Sigmoid colon (tissue), 7 donors: ENCODE data around the gene TBXAS1. TPM values are rescaled to one million over a fixed set of nuclear protein-coding genes. Genes with fewer than 3 reads are reported as not detected.

ENCODE experiments used
- DNase-seq: peaks from one replicate; pipeline ENCODE4 v3.0.0-alpha.2; 2019
- H3K27ac ChIP-seq, 4 donors: fragments of 200-600 bp; sonication (generic); one replicate each; pipeline ENCODE4 v1.5.1; 2016 to 2019; ENCODE audit warnings: mild to moderate bottlenecking in 1 of 4
- H3K27me3 ChIP-seq, 3 donors: fragments of 200-600 bp; sonication (generic); one replicate each; pipeline ENCODE4 v1.5.1; 2019; ENCODE audit warnings: mild to moderate bottlenecking in 1 of 3
- H3K36me3 ChIP-seq, 4 donors: fragments of 200-600 bp; sonication (generic); one replicate each; pipeline ENCODE4 v1.5.1; 2016 to 2019
- H3K4me1 ChIP-seq, 4 donors: fragments of 200-600 bp; sonication (generic); one replicate each; pipeline ENCODE4 v1.5.1; 2017 to 2019
- H3K4me3 ChIP-seq, 4 donors: fragments of 200-600 bp; sonication (generic); one replicate each; pipeline ENCODE4 v1.5.1; 2017 to 2019; ENCODE audit warnings: mild to moderate bottlenecking in 2 of 4, moderate library complexity in 1 of 4
- H3K9me3 ChIP-seq, 4 donors: fragments of 200-600 bp in 3 of 4; sonication (generic) in 3 of 4; one replicate each; pipeline versions ENCODE4 v1.5.1 to v1.6.1; 2013 to 2019
- CTCF ChIP-seq, 4 experiments: fragments of 450-650 bp in 3 of 4; fragments of 200-600 bp in 1 of 4; IDR thresholded peaks; one replicate each; pipeline ENCODE4 v1.5.1; 2016 to 2019; ENCODE audit warnings: antibody characterized with exemption in 4 of 4, mild to moderate bottlenecking in 3 of 4, moderate library complexity in 2 of 4
- EP300 ChIP-seq, 4 donors: sonication (generic); formaldehyde crosslinking; IDR thresholded peaks; one replicate each; pipeline ENCODE4 v1.6.1; 2017; ENCODE audit warnings: antibody characterized with exemption in 4 of 4
- POLR2A ChIP-seq, 2 donors: fragments of 450-650 bp; IDR thresholded peaks; one replicate each; pipeline ENCODE4 v1.6.1; 2016; ENCODE audit warnings: antibody characterized with exemption in 2 of 2, mild to moderate bottlenecking in 2 of 2, moderate library complexity in 2 of 2
- POLR2AphosphoS5 ChIP-seq, 4 donors: sonication (generic); formaldehyde crosslinking; IDR thresholded peaks; one replicate each; pipeline ENCODE4 v1.6.1; 2017; ENCODE audit warnings: antibody characterized with exemption in 4 of 4
- WGBS, 2 donors: extraction: QIAGEN DNeasy Blood & Tissue Kit; methylation state at CpG; one replicate each; pipeline ENCODE4 v1.1.7; 2013; 5-methylcytosine and 5-hydroxymethylcytosine counted together
- intact Hi-C: fragments of 100-400 bp; cut with DNase I; formaldehyde crosslinking; loops from one replicate; pipeline ENCODE4 v1.15.1; 2023
- polyA plus RNA-seq, 3 donors: library from polyadenylated mRNA; stranded (reverse); fragments of 200-250 nt; gene quantifications; one replicate each; pipeline ENCODE4 v1.2.3, GENCODE V29; 2013
- total RNA-seq, 4 donors: library from RNA; depleted of rRNA; stranded (reverse); fragments of >200 nt; gene quantifications; one replicate each; pipeline ENCODE4 v1.1.0, GENCODE V29; 2016
- donor health status: healthy with polysubstance abuse.
- donor health status: Bipolar disorder and iron deficiency.
- donor health status: healthy.

The TBXAS1 gene
- total and polyA plus RNA-seq, 7 donors: 6.0 to 28.2 (median 19.3) TPM

GRCh38 chr7:139991911-139992310, 162.8 kb downstream of the TBXAS1 start:
- intact Hi-C loops: no loop called here
- H3K27ac ChIP-seq: no peak overlapping the region
- 82 to 87% methylated on average over 6 of the region's 6 CpGs for WGBS, 2 donors
- H3K36me3 ChIP-seq: no peaks in the 10 kb centered on the region
- H3K4me1 ChIP-seq: no peaks in the 10 kb centered on the region
- no peak for DNase-seq
- no peak overlapping the region for H3K4me3 ChIP-seq
- H3K27me3 ChIP-seq: no peaks in the 10 kb centered on the region
- H3K9me3 ChIP-seq: no peaks in the 10 kb centered on the region
- TF ChIP-seq EP300 (IDR thresholded peaks at IDR 0.05) (no peak), POLR2A (IDR thresholded peaks at IDR 0.05) (no peak), CTCF (IDR thresholded peaks at IDR 0.05) (no peak), POLR2AphosphoS5 (IDR thresholded peaks at IDR 0.05) (no peak)

GRCh38 chr7:139992353-139993044, 163.4 kb downstream of the TBXAS1 start:
- Histone ChIP-seq H3K27me3 (no peaks in the 10 kb centered on the region), H3K27ac (no peak overlapping the region), H3K4me3 (no peak overlapping the region), H3K9me3 (no peaks in the 10 kb centered on the region), H3K36me3 (no peaks in the 10 kb centered on the region), H3K4me1 (no peaks in the 10 kb centered on the region)
- 84 to 87% methylated on average over 14 of the region's 14 CpGs for WGBS, 2 donors
- intact Hi-C loops: no loop called here
- no peak for DNase-seq
- TF ChIP-seq EP300 (IDR thresholded peaks at IDR 0.05) (no peak), POLR2AphosphoS5 (IDR thresholded peaks at IDR 0.05) (no peak), CTCF (IDR thresholded peaks at IDR 0.05) (no peak), POLR2A (IDR thresholded peaks at IDR 0.05) (no peak)

GRCh38 chr7:139993169-139993568, 164.1 kb downstream of the TBXAS1 start:
- Histone ChIP-seq H3K27ac (no peak overlapping the region), H3K4me3 (no peak overlapping the region), H3K4me1 (no peaks in the 10 kb centered on the region), H3K27me3 (no peaks in the 10 kb centered on the region), H3K9me3 (no peaks in the 10 kb centered on the region), H3K36me3 (no peaks in the 10 kb centered on the region)
- TF ChIP-seq POLR2AphosphoS5 (IDR thresholded peaks at IDR 0.05) (no peak), POLR2A (IDR thresholded peaks at IDR 0.05) (no peak), EP300 (IDR thresholded peaks at IDR 0.05) (no peak), CTCF (IDR thresholded peaks at IDR 0.05) (no peak)
- DNase-seq: no peak
- intact Hi-C loops: no loop called here
- WGBS, 2 donors: 89 to 91% methylated on average over 8 of the region's 8 CpGs

GRCh38 chr7:139993592-139993991, 164.5 kb downstream of the TBXAS1 start:
- DNase-seq: no peak
- WGBS, 2 donors: 94 to 98% methylated on average over 2 of the region's 2 CpGs
- intact Hi-C loops: no loop called here

More at GRCh38 chr7:139993592-139993991, 164.5 kb downstream of the TBXAS1 start:
- Histone ChIP-seq H3K9me3 (no peaks in the 10 kb centered on the region), H3K36me3 (no peaks in the 10 kb centered on the region), H3K27ac (no peak overlapping the region), H3K4me1 (no peaks in the 10 kb centered on the region), H3K4me3 (no peak overlapping the region), H3K27me3 (no peaks in the 10 kb centered on the region)
- TF ChIP-seq CTCF (IDR thresholded peaks at IDR 0.05) (no peak), POLR2AphosphoS5 (IDR thresholded peaks at IDR 0.05) (no peak), EP300 (IDR thresholded peaks at IDR 0.05) (no peak), POLR2A (IDR thresholded peaks at IDR 0.05) (no peak)
